H9 (cell line): ENCODE data around the gene CFAP299. TPM values are rescaled to one million over a fixed set of nuclear protein-coding genes. Genes with fewer than 3 reads are reported as not detected.

Source experiments
- DNase-seq: peaks from one replicate; pipeline ENCODE4 v3.0.0-alpha.2; 2017
- H2AFZ ChIP-seq: one replicate; pipeline ENCODE4 v1.6.1; 2013; ENCODE audit warnings: mild to moderate bottlenecking, low read length, control low read depth, moderate library complexity
- H2AK5ac ChIP-seq: 2 replicates; pipeline ENCODE4 v1.6.1; 2013; ENCODE audit warnings: low read length, control low read depth, mixed read lengths; ENCODE audit not compliant: insufficient read length
- H2BK120ac ChIP-seq: one replicate; pipeline ENCODE4 v1.6.1; 2013; ENCODE audit warnings: low read depth, mild to moderate bottlenecking, low read length, control low read depth, inconsistent platforms; ENCODE audit not compliant: poor library complexity, severe bottlenecking
- H2BK12ac ChIP-seq: 2 replicates; pipeline ENCODE4 v1.6.1; 2013; ENCODE audit warnings: low read length, control low read depth, mixed read lengths, low read depth; ENCODE audit not compliant: insufficient read length
- H2BK15ac ChIP-seq: 2 replicates; pipeline ENCODE4 v1.6.1; 2013; ENCODE audit warnings: low read depth, low read length, control low read depth
- H2BK20ac ChIP-seq: one replicate; pipeline ENCODE4 v1.6.1; 2013; ENCODE audit warnings: low read depth, mild to moderate bottlenecking, low read length, control low read depth, inconsistent platforms; ENCODE audit not compliant: poor library complexity, severe bottlenecking
- H2BK5ac ChIP-seq: 2 replicates; pipeline ENCODE4 v1.6.1; 2013; ENCODE audit warnings: low read length, control low read depth, mixed read lengths; ENCODE audit not compliant: insufficient read length
- H3K14ac ChIP-seq: 2 replicates; pipeline ENCODE4 v1.6.1; 2013; ENCODE audit warnings: low read length, control low read depth; ENCODE audit not compliant: insufficient read depth
- H3K18ac ChIP-seq: 2 replicates; pipeline ENCODE4 v1.6.1; 2013; ENCODE audit warnings: low read depth, mild to moderate bottlenecking, mixed read lengths, low read length, control low read depth; ENCODE audit not compliant: insufficient read length
- H3K23ac ChIP-seq: 2 replicates; pipeline ENCODE4 v1.6.1; 2013; ENCODE audit warnings: low read length, control low read depth, mixed read lengths, low read depth; ENCODE audit not compliant: insufficient read length
- H3K23me2 ChIP-seq: 2 replicates; pipeline ENCODE4 v1.6.1; 2013; ENCODE audit warnings: low read depth, mild to moderate bottlenecking, mixed read lengths, low read length, control low read depth; ENCODE audit not compliant: insufficient read length, poor library complexity, severe bottlenecking
- H3K27ac ChIP-seq: 2 replicates; pipeline ENCODE4 v1.5.1; 2013; ENCODE audit warnings: low read length, control low read depth, mixed read lengths, low read depth; ENCODE audit not compliant: insufficient read length
- H3K27me3 ChIP-seq: 2 replicates; pipeline ENCODE4 v1.6.1; 2013; ENCODE audit warnings: low read length, control low read depth, inconsistent platforms; ENCODE audit not compliant: insufficient read depth
- H3K4ac ChIP-seq: 2 replicates; pipeline ENCODE4 v1.6.1; 2013; ENCODE audit warnings: low read depth, mild to moderate bottlenecking, control low read depth, inconsistent platforms, low read length, moderate library complexity
- H3K4me1 ChIP-seq: 2 replicates; pipeline ENCODE4 v1.6.1; 2013; ENCODE audit warnings: low read length, control low read depth, inconsistent platforms; ENCODE audit not compliant: insufficient read depth
- H3K4me2 ChIP-seq: 2 replicates; pipeline ENCODE4 v1.6.1; 2013; ENCODE audit warnings: low read length, control low read depth, mixed read lengths; ENCODE audit not compliant: insufficient read length, insufficient read depth
- H3K56ac ChIP-seq: 2 replicates; pipeline ENCODE4 v1.6.1; 2013; ENCODE audit warnings: low read depth, mild to moderate bottlenecking, mixed read lengths, low read length, control low read depth; ENCODE audit not compliant: insufficient read length
- H3K79me1 ChIP-seq: 2 replicates; pipeline ENCODE4 v1.6.1; 2013; ENCODE audit warnings: low read depth, mild to moderate bottlenecking, moderate library complexity, low read length, control low read depth, inconsistent platforms; ENCODE audit not compliant: insufficient read depth, poor library complexity, severe bottlenecking
- H3K79me2 ChIP-seq: 2 replicates; pipeline ENCODE4 v1.6.1; 2013; ENCODE audit warnings: low read length, control low read depth, inconsistent platforms; ENCODE audit not compliant: insufficient read depth
- H3K9ac ChIP-seq: 2 replicates; pipeline ENCODE4 v1.6.1; 2013; ENCODE audit warnings: low read length, control low read depth, mixed read lengths; ENCODE audit not compliant: insufficient read length; ENCODE audit errors: extremely low read depth
- H3K9me3 ChIP-seq: one replicate; pipeline ENCODE4 v1.6.1; 2013; ENCODE audit warnings: low read depth, low read length, inconsistent platforms; ENCODE audit not compliant: control insufficient read depth
- H3T11ph ChIP-seq: one replicate; pipeline ENCODE4 v1.6.1; 2013; ENCODE audit warnings: mild to moderate bottlenecking, low read length, control low read depth, inconsistent platforms
- H4K20me1 ChIP-seq: one replicate; pipeline ENCODE4 v1.6.1; 2013; ENCODE audit not compliant: control insufficient read depth, insufficient read length, insufficient read depth
- H4K5ac ChIP-seq: 2 replicates; pipeline ENCODE4 v1.6.1; 2013; ENCODE audit warnings: low read depth, mild to moderate bottlenecking, mixed read lengths, low read length, control low read depth; ENCODE audit not compliant: insufficient read length
- H4K8ac ChIP-seq: replicated peaks from 2 replicates; pipeline ENCODE4 v1.6.1; 2013; ENCODE audit warnings: low read length, control low read depth, mixed read lengths, low read depth; ENCODE audit not compliant: insufficient read length
- H4K91ac ChIP-seq: 2 replicates; pipeline ENCODE4 v1.6.1; 2013; ENCODE audit warnings: low read depth, mild to moderate bottlenecking, moderate library complexity, mixed read lengths, low read length, control low read depth; ENCODE audit not compliant: insufficient read length
- H3K27ac Mint-ChIP-seq, 3 experiments: 2 replicates in 2 of 3; 3 replicates in 1 of 3; pipeline ENCODE4 v1.8.0; 2020 to 2021; ENCODE audit warnings: mixed read lengths in 3 of 3, mild to moderate bottlenecking in 1 of 3, moderate library complexity in 1 of 3
- H3K27me3 Mint-ChIP-seq: 2 replicates; pipeline ENCODE4 v1.8.0; 2021; ENCODE audit warnings: low read depth, mild to moderate bottlenecking, moderate library complexity, mixed read lengths
- H3K36me3 Mint-ChIP-seq, 3 experiments: 2 replicates in 2 of 3; 3 replicates in 1 of 3; pipeline ENCODE4 v1.8.0; 2020 to 2021; ENCODE audit warnings: low read depth in 3 of 3, mixed read lengths in 3 of 3; ENCODE audit not compliant: insufficient read depth in 1 of 3
- H3K4me1 Mint-ChIP-seq, 2 experiments: 2 replicates each; pipeline ENCODE4 v1.8.0; 2020; ENCODE audit warnings: mixed read lengths in 2 of 2
- H3K4me3 Mint-ChIP-seq, 2 experiments: 2 replicates in 1 of 2; 3 replicates in 1 of 2; pipeline ENCODE4 v1.8.0; 2020 to 2021; ENCODE audit warnings: mild to moderate bottlenecking in 2 of 2, mixed read lengths in 2 of 2, moderate library complexity in 1 of 2
- H3K9me3 Mint-ChIP-seq, 2 experiments: 2 replicates in 1 of 2; 3 replicates in 1 of 2; pipeline ENCODE4 v1.8.0; 2020; ENCODE audit warnings: mild to moderate bottlenecking in 2 of 2, mixed read lengths in 2 of 2, moderate library complexity in 1 of 2
- CTCF ChIP-seq: fragments of 200-600 bp; sonication (generic); conservative IDR thresholded peaks from 3 replicates; pipeline ENCODE4 v1.8.0; 2021; ENCODE audit warnings: antibody characterized with exemption, mild to moderate bottlenecking
- WGBS: extraction: QIAGEN DNeasy Blood & Tissue Kit; methylation state at CpG from one replicate; pipeline ENCODE4 v1.1.7; 2013; ENCODE audit warnings: missing lambda C conversion rate, low lambda C conversion rate, mixed read lengths; ENCODE audit not compliant: insufficient read length; ENCODE audit errors: extremely low coverage; 5-methylcytosine and 5-hydroxymethylcytosine counted together
- total RNA-seq: library from RNA; stranded (reverse); gene quantifications from 2 replicates; pipeline ENCODE4 v1.2.1, GENCODE V29; 2021

Gene CFAP299
- total RNA-seq, 1 experiment from 2014 or later: not detected

DNA sequence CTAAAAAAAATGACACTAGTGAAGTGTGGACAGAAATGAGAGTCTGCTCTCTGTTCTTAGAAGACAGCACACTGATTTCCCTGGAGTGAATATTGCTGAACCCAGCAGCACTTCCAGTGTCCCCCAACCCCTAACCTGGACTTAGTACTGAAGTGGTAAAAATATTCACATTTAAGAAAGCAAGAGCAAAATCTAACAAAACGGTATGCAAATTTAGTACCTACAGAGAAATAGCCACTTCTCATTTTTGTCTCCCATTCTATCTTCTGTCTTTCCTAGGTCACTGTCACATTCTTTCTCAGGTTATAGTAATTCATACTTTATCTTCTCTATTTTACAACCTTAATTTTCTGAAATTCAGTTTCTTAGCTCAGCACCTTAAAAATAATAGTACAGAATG lies 274.7 kb downstream of the CFAP299 start:
- Histone ChIP-seq H4K91ac (no peak overlapping the region), H3K27me3 (no peaks in the 10 kb centered on the region), H3K27ac (no peak overlapping the region), H3K18ac (no peak overlapping the region), H2BK120ac (no peak overlapping the region), H3K4ac (no peak overlapping the region), H2BK12ac (no peak overlapping the region), H3K79me1 (no peaks in the 10 kb centered on the region), H3K4me2 (no peak overlapping the region), H2BK20ac (no peak overlapping the region), H2AFZ (no peak overlapping the region), H4K8ac (no peak overlapping the region), H3K56ac (no peak overlapping the region), H2AK5ac (no peak overlapping the region), H3K14ac (no peak overlapping the region), H3K79me2 (no peaks in the 10 kb centered on the region), H3K9me3 (no peaks in the 10 kb centered on the region), H4K5ac (no peak overlapping the region), H3K4me1 (no peaks in the 10 kb centered on the region), H2BK15ac (no peak overlapping the region), H3T11ph (no peak overlapping the region), H2BK5ac (no peak overlapping the region), H3K9ac (no peak overlapping the region), H4K20me1 (no peaks in the 10 kb centered on the region), H3K23me2 (no peaks in the 10 kb centered on the region), H3K23ac (no peak overlapping the region)
- no CpG with 5 or more reads among the region's 1 CpG for WGBS
- DNase-seq: no peak
- Mint-ChIP-seq H3K4me3 (no peak overlapping the region), H3K4me1 (peaks cover 7 to 8% of the 10 kb centered on the region in 2 experiments), H3K36me3 (no peaks in the 10 kb centered on the region), H3K27me3 (peaks cover 3% of the 10 kb centered on the region), H3K27ac (no peak overlapping the region), H3K9me3 (no peaks in the 10 kb centered on the region)
- no peak for TF ChIP-seq CTCF
